ENCODE measurements around the gene ARHGEF10L. TPM values are rescaled to one million over a fixed set of nuclear protein-coding genes. Genes with fewer than 3 reads are reported as not detected.

ARHGEF10L gene
- total RNA-seq, 5 donors from 2014 or later (not counting 1 experiment from before 2014, with no cell fraction given), result 0.12 to 0.30 (median 0.22) TPM; not detected in 2

- Mint-ChIP-seq H3K9me3 (no peaks in the 10 kb centered on the region), H3K27me3 (peaks cover 19 to 23% of the 10 kb centered on the region in 2 donors), H3K36me3 (no peaks in the 10 kb centered on the region), H3K4me3 (no peak overlapping the region), H3K27ac (no peak overlapping the region), H3K4me1 (no peaks in the 10 kb centered on the region)
- Histone ChIP-seq H3K4me3 (ENCODE audit: control insufficient read depth in 1 of 2, extremely low read depth in 1 of 2, low read length in 1 of 2) (no peak overlapping the region), H3K4me1 (ENCODE audit: control insufficient read depth in 1 of 2, extremely low read depth in 1 of 2, insufficient read depth in 2 of 2, low read length in 2 of 2) (no peaks in the 10 kb centered on the region), H3K27me3 (replicated peaks in 1 of 2; ENCODE audit: control insufficient read depth in 2 of 2, extremely low read depth in 1 of 2, insufficient read depth in 2 of 2, low read length in 1 of 2) (peaks cover 0 to 27% of the 10 kb centered on the region in 2 experiments), H3K27ac (ENCODE audit: low read length) (no peak overlapping the region), H3K36me3 (ENCODE audit: control insufficient read depth in 2 of 2, extremely low read depth in 1 of 2, insufficient read depth in 1 of 2, low read length in 1 of 2) (no peaks in the 10 kb centered on the region), H3K9me3 (no peaks in the 10 kb centered on the region)
- WGBS (ENCODE audit: insufficient coverage), result no CpG with 5 or more reads among the region's 2 CpGs
- ChIA-PET POLR2A (no interaction called here), CTCF (no interaction called here)
- ATAC-seq (replicated peaks in 1 of 4) (no peak), DNase-seq (no peak)
Measured at GRCh38 chr1:17554954-17555353, 15.5 kb downstream of the ARHGEF10L start.

- Mint-ChIP-seq H3K9me3 (no peaks in the 10 kb centered on the region), H3K4me1 (no peaks in the 10 kb centered on the region), H3K27me3 (peaks cover 11 to 19% of the 10 kb centered on the region in 2 donors), H3K27ac (no peak overlapping the region), H3K36me3 (no peaks in the 10 kb centered on the region), H3K4me3 (no peak overlapping the region)
- ChIA-PET CTCF (no interaction called here), POLR2A (no interaction called here)
- Histone ChIP-seq H3K27me3 (replicated peaks in 1 of 2; ENCODE audit: control insufficient read depth in 2 of 2, extremely low read depth in 1 of 2, insufficient read depth in 2 of 2, low read length in 1 of 2) (peaks cover 0 to 26% of the 10 kb centered on the region in 2 experiments), H3K36me3 (ENCODE audit: control insufficient read depth in 2 of 2, extremely low read depth in 1 of 2, insufficient read depth in 1 of 2, low read length in 1 of 2) (no peaks in the 10 kb centered on the region), H3K9me3 (no peaks in the 10 kb centered on the region), H3K4me1 (ENCODE audit: control insufficient read depth in 1 of 2, extremely low read depth in 1 of 2, insufficient read depth in 2 of 2, low read length in 2 of 2) (no peaks in the 10 kb centered on the region), H3K27ac (ENCODE audit: low read length) (no peak overlapping the region), H3K4me3 (ENCODE audit: control insufficient read depth in 1 of 2, extremely low read depth in 1 of 2, low read length in 1 of 2) (no peak overlapping the region)
- DNase-seq, result no peak
- 70% methylated on average over 6 of the region's 7 CpGs for WGBS (ENCODE audit: insufficient coverage)
- no peak for ATAC-seq (replicated peaks in 1 of 4)
Measured at GRCh38 chr1:17557986-17558385, 18.5 kb downstream of the ARHGEF10L start.

- Histone ChIP-seq H3K27me3 (replicated peaks in 1 of 2; ENCODE audit: control insufficient read depth in 2 of 2, extremely low read depth in 1 of 2, insufficient read depth in 2 of 2, low read length in 1 of 2) (peaks cover 0 to 28% of the 10 kb centered on the region in 2 experiments), H3K27ac (ENCODE audit: low read length) (no peak overlapping the region), H3K9me3 (no peaks in the 10 kb centered on the region), H3K36me3 (ENCODE audit: control insufficient read depth in 2 of 2, extremely low read depth in 1 of 2, insufficient read depth in 1 of 2, low read length in 1 of 2) (no peaks in the 10 kb centered on the region), H3K4me1 (ENCODE audit: control insufficient read depth in 1 of 2, extremely low read depth in 1 of 2, insufficient read depth in 2 of 2, low read length in 2 of 2) (no peaks in the 10 kb centered on the region), H3K4me3 (ENCODE audit: control insufficient read depth in 1 of 2, extremely low read depth in 1 of 2, low read length in 1 of 2) (no peak overlapping the region)
- Mint-ChIP-seq H3K36me3 (no peaks in the 10 kb centered on the region), H3K27ac (no peak overlapping the region), H3K4me1 (no peaks in the 10 kb centered on the region), H3K4me3 (no peak overlapping the region), H3K27me3 (peaks cover 11 to 17% of the 10 kb centered on the region in 2 donors), H3K9me3 (no peaks in the 10 kb centered on the region)
- 25% methylated on average over 2 of the region's 3 CpGs for WGBS (ENCODE audit: insufficient coverage)
- DNase-seq, result no peak
- no peak for ATAC-seq (replicated peaks in 1 of 4)
- ChIA-PET POLR2A (no interaction called here), CTCF (no interaction called here)
Measured at GRCh38 chr1:17558541-17558940, 19.0 kb downstream of the ARHGEF10L start.

GRCh38 chr1:17558954-17559614, 19.6 kb downstream of the ARHGEF10L start:
- H3K4me3 Mint-ChIP-seq, result no peak overlapping the region
- Histone ChIP-seq H3K4me1 (ENCODE audit: control insufficient read depth in 1 of 2, extremely low read depth in 1 of 2, insufficient read depth in 2 of 2, low read length in 2 of 2) (no peaks in the 10 kb centered on the region), H3K9me3 (no peaks in the 10 kb centered on the region), H3K27ac (ENCODE audit: low read length) (no peak overlapping the region), H3K36me3 (ENCODE audit: control insufficient read depth in 2 of 2, extremely low read depth in 1 of 2, insufficient read depth in 1 of 2, low read length in 1 of 2) (no peaks in the 10 kb centered on the region), H3K4me3 (ENCODE audit: control insufficient read depth in 1 of 2, extremely low read depth in 1 of 2, low read length in 1 of 2) (no peak overlapping the region), H3K27me3 (replicated peaks in 1 of 2; ENCODE audit: control insufficient read depth in 2 of 2, extremely low read depth in 1 of 2, insufficient read depth in 2 of 2, low read length in 1 of 2) (peaks cover 0 to 25% of the 10 kb centered on the region in 2 experiments)
- H3K27me3 Mint-ChIP-seq, result peaks cover 11 to 14% of the 10 kb centered on the region in 2 donors
- CTCF ChIA-PET, result no interaction called here
- POLR2A ChIA-PET, result no interaction called here
- H3K9me3 Mint-ChIP-seq, result no peaks in the 10 kb centered on the region
- 88% methylated on average over 4 of the region's 8 CpGs for WGBS (ENCODE audit: insufficient coverage)
- no peaks in the 10 kb centered on the region for H3K4me1 Mint-ChIP-seq
- H3K27ac Mint-ChIP-seq, result no peak overlapping the region
- H3K36me3 Mint-ChIP-seq, result no peaks in the 10 kb centered on the region
- DNase-seq (no peak), ATAC-seq (replicated peaks in 1 of 4) (no peak)

GRCh38 chr1:17559615-17560419, 20.3 kb downstream of the ARHGEF10L start:
- peaks cover 11 to 14% of the 10 kb centered on the region in 2 donors for H3K27me3 Mint-ChIP-seq
- WGBS (ENCODE audit: insufficient coverage), result 81% methylated on average over 5 of the region's 7 CpGs
- DNase-seq (no peak), ATAC-seq (replicated peaks in 1 of 4) (no peak)
- H3K9me3 ChIP-seq, result no peaks in the 10 kb centered on the region
- H3K9me3 Mint-ChIP-seq, result no peaks in the 10 kb centered on the region
- H3K4me3 ChIP-seq (ENCODE audit: control insufficient read depth in 1 of 2, extremely low read depth in 1 of 2, low read length in 1 of 2), result no peak overlapping the region
- no peak overlapping the region for H3K27ac Mint-ChIP-seq
- no peak overlapping the region for H3K27ac ChIP-seq (ENCODE audit: low read length)
- H3K4me1 Mint-ChIP-seq, result no peaks in the 10 kb centered on the region
- H3K36me3 Mint-ChIP-seq, result no peaks in the 10 kb centered on the region
- peaks cover 0 to 22% of the 10 kb centered on the region in 2 experiments for H3K27me3 ChIP-seq (replicated peaks in 1 of 2; ENCODE audit: control insufficient read depth in 2 of 2, extremely low read depth in 1 of 2, insufficient read depth in 2 of 2, low read length in 1 of 2)
- H3K4me1 ChIP-seq (ENCODE audit: control insufficient read depth in 1 of 2, extremely low read depth in 1 of 2, insufficient read depth in 2 of 2, low read length in 2 of 2), result no peaks in the 10 kb centered on the region
- H3K4me3 Mint-ChIP-seq, result no peak overlapping the region
- no peaks in the 10 kb centered on the region for H3K36me3 ChIP-seq (ENCODE audit: control insufficient read depth in 2 of 2, extremely low read depth in 1 of 2, insufficient read depth in 1 of 2, low read length in 1 of 2)
- CTCF ChIA-PET, result no interaction called here
- POLR2A ChIA-PET, result no interaction called here

- Histone ChIP-seq H3K36me3 (ENCODE audit: control insufficient read depth in 2 of 2, extremely low read depth in 1 of 2, insufficient read depth in 1 of 2, low read length in 1 of 2) (no peaks in the 10 kb centered on the region), H3K27ac (ENCODE audit: low read length) (no peak overlapping the region), H3K4me1 (ENCODE audit: control insufficient read depth in 1 of 2, extremely low read depth in 1 of 2, insufficient read depth in 2 of 2, low read length in 2 of 2) (no peaks in the 10 kb centered on the region), H3K9me3 (no peaks in the 10 kb centered on the region), H3K4me3 (ENCODE audit: control insufficient read depth in 1 of 2, extremely low read depth in 1 of 2, low read length in 1 of 2) (no peak overlapping the region), H3K27me3 (replicated peaks in 1 of 2; ENCODE audit: control insufficient read depth in 2 of 2, extremely low read depth in 1 of 2, insufficient read depth in 2 of 2, low read length in 1 of 2) (peaks cover 0 to 23% of the 10 kb centered on the region in 2 experiments)
- Mint-ChIP-seq H3K27me3 (peaks cover 11 to 14% of the 10 kb centered on the region in 2 donors), H3K4me1 (no peaks in the 10 kb centered on the region), H3K4me3 (no peak overlapping the region), H3K9me3 (no peaks in the 10 kb centered on the region), H3K36me3 (no peaks in the 10 kb centered on the region), H3K27ac (no peak overlapping the region)
- CTCF ChIA-PET, result no interaction called here
- 85% methylated on average over 4 of the region's 8 CpGs for WGBS (ENCODE audit: insufficient coverage)
- ATAC-seq (replicated peaks in 1 of 4) (no peak), DNase-seq (no peak)
- POLR2A ChIA-PET, result interaction anchor here in 1 of 2 donors (0.9 kb wide), 1 partner anchor 239 kb away, joined by 4 read pairs; no protein-coding TSS in a partner anchor
Measured at GRCh38 chr1:17561247-17561548, 21.7 kb downstream of the ARHGEF10L start.
